CD4-positive, alpha-beta T cell treated with Interleukin-6 for 4 hours (primary cell): Measurements from ENCODE around the gene TMCC3.
"Not testable (repeated sequence)": the region's sequence is repeated elsewhere in the genome, so short reads cannot be mapped to it uniquely, and the experiment has no call there.

Experiments
- DNase-seq: peaks from one replicate; pipeline ENCODE4 v3.0.0-alpha.2; 2020; ENCODE audit warnings: mixed read lengths

Gene TMCC3

GRCh38 chr12:94597268-94597667 lies 53.1 kb downstream of the TMCC3 start:
- no peak for DNase-seq

DNA sequence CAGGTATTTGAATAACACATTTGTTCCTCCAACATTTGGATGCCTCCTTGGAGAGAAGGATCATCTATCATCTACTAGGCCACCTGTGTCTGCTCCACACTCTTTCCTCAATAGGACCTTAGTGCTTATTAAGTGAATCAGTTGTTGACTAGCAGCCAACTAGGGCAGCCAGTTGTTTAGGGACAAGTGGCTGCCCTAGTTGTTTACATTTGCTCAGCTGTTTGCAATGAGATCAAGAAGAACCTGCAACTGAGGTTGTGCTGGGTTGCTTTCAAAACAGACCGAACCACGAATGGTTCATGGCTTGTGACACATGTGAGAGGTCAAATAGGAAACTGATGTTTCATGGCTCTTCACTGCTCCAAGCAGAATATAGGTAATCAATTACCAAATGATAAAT lies 53.8 kb downstream of the TMCC3 start:
- no peak for DNase-seq

DNA sequence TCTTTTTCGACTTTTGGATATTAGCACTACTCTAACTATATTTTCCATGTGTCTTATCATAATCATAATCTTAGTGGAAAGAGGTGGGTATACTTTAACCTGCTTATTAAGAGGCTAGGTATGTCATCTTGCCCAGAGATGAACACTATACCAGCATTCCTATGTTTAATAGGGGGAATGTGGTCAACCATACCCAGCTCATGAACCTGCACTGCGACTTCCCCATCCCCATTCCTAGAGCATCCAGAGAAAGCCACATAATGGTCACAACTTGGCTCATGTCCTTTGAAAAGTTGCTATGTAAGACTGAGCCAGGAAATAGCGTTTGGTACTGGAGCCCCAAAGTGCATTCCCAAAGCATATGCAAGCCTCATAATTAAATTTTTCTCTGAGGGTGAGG lies 55.2 kb downstream of the TMCC3 start:
- no peak for DNase-seq

DNA sequence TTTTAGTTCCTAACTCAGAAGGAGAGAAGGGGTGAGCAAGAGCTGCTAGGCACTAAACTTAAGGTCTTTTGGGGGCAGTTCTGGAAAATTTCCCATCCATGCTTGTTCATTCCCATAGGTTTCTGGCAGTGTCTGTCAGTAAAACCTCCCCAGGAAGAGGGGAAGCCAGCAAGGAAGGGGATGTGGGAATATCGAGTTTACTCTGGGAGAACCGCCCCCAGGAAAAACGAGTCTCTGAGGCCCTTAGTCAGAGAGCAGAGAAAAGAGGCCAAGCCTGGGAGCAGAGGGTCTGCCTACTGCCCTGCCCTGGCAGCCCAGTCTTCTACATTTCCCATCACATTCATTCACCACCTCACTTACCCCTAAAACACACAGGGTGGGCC lies 55.9 kb downstream of the TMCC3 start:
- DNase-seq = no peak

DNA sequence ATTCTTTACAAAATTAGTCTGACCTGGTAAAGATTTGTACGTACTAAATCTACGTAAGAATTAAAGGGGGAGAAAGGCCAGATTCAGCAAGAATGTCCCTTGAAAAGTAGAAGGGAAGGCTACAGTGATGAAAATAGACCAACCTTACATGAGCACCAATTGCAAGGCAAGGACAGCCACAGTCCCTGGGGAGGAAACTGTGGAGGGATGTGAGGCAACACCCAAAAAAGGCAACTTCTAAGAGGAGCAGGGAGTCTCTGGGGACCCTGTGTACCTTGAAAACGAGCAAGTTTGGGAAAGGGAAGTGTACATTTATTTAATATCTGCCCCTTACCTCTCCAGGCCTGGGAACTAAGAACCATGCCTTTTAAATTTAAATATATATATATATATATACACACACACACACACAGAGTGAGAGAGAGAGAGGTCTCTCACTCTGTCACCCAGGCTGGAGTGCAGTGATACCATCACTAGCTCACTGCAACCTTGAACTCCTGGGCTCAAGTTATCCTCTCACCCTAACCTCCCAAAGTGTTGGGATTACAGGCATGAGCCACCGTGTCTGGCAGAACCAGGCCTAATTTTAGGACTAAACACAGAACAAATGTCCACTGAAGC lies 56.4 kb downstream of the TMCC3 start:
- DNase-seq = no peak

GRCh38 chr12:94592723-94593122 lies 57.6 kb downstream of the TMCC3 start:
- DNase-seq = not testable (repeated sequence)

- no peak for DNase-seq
Observed at GRCh38 chr12:94592080-94592479, 58.3 kb downstream of the TMCC3 start.

DNA sequence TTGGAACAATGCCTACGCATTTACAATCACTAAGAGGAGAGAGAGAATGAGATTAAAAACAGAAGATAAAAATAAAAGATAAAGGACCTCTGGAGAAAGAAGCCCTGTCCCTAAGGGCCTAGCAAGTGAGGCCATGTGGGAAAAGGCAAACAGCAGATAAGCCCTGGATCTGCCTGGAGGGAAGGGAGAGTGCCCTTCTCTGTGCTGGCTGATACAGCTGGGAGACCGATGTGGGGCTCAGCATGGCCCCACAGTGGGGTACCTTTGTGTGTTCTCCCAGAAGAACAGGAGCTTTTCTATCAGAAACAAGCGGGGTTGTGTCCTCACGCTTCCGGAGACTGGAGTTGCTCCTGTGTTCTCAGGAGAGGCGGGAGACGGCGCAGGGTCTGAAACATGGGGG lies 59.9 kb downstream of the TMCC3 start:
- DNase-seq = no peak

GRCh38 chr12:94589591-94590001 lies 60.8 kb downstream of the TMCC3 start:
- DNase-seq = no peak

GRCh38 chr12:94588346-94588745 lies 62.0 kb downstream of the TMCC3 start:
- DNase-seq = no peak

DNA sequence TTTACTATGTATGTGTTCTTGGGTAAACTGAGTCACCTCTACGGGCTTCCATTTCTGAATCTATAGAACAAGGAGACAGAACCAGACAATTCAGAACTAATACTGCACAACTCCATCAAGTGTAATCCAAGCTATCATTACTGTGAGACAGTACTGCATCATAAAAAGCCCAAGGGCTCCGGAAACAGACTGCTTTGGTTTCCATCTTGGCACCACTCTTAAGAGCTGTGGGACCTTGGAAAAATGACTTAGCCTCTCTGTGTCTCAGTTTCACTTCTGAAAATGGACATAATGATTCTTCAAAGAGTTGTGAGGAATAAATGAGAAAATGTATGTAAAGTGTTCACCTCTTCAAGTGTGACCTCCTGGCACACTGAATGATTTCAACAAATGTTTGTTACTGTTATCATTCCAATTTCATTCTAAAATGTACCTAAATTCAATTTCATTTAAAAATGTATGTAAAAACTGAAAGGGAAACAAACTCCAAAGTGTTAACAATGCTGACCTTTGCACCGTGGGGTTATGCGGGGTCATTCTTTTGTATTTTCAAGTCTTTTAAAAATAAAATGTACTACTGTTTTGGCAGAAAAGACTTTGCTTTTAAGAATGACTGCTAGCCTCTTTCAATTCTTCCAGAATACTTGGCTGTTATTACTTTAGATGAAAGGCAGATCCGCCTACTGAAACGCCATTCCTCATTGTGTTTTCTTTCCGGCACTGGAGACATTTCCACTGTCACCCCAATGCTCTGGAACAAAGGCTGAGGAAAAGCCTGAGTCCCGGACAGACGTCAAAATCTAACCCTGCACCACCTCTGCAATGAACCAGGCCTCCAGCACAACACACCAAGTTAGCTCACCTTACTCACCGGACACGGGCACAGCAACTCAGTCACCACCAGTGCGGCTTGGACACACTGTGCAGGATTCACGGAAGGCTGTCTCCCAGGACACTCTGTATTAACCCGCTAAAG lies 62.8 kb downstream of the TMCC3 start:
- no peak for DNase-seq

- DNase-seq = no peak
Observed at GRCh38 chr12:94586589-94587259, 63.6 kb downstream of the TMCC3 start.

DNA sequence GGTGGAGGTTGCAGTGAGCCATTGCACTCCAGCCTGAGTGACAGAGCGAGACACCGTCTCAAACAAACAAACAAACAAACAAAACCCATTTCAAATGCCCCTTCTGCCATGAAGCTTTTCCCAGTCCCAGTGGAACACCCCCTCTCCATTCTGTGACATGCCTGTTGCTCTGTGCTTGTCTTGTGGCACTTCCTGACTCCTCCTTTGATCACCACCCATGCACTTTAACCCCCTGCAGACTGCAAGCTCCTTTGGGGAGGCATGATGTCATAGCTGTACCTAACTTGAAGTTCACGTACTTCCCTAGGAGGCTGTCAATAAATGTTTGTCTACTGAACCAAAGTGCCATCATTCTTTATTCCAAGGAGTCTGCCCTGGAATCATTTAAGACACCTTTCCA lies 64.7 kb downstream of the TMCC3 start:
- no peak for DNase-seq

GRCh38 chr12:94584377-94584776 lies 66.0 kb downstream of the TMCC3 start:
- DNase-seq = no peak

DNA sequence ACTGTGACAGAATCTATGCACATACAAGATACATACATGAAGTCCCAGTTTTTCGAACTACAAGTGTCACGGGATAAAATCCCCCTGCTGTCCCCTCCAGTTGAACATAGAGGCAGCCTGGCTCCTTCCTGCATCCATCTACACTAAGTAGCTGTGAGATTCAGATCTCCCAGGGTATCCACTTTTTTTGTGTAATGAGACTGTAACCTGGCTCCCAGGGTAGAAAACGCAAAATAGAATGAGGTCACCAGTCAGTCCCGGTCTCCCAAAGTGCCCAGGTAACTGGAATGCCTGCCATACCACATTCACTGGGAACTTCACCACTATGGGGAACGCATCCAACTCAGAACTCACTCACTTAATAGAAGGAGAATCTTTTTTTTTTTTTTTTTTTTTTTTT lies 67.8 kb downstream of the TMCC3 start:
- no peak for DNase-seq

- no peak for DNase-seq
Observed at GRCh38 chr12:94575645-94576403, 74.5 kb downstream of the TMCC3 start.

DNA sequence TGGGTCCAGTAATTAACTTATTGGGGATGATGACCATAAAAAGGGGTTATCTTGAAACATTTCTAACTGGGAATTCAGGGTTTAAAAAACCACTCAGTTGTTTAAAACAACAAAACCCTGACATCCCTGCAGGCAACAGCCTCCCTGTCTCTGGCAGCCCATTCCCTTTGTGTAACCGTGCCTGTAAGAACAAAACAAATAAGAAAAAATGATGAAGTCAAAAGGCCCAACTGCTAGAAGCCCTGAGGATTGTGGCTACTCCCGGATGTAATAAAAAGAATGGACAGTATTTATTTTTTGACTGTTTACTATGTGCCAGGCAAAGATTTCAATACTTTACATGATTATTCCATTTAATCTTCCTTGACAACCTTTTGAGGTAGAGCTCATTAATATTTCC lies 75.3 kb downstream of the TMCC3 start:
- no peak for DNase-seq

DNA sequence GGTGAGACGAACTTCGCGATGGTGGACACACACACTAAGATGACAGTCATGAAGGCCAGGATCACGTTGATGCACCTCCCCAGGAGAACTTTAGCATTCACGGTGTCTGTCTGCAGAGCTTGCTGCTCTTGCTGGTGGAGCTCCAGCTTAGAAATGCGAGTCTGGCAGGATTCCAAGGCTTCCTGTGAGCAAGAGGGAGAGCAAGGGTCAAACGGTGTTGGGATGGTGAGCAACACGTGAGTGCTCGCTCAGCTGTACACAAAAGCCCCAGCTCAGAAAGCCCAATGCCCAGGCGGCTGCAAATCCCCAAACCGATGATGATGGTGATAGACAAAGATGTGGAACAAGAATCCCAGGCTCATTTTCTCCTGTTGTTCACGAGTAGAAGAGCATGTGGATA lies 78.8 kb downstream of the TMCC3 start:
- no peak for DNase-seq

GRCh38 chr12:94570161-94570560 lies 80.2 kb downstream of the TMCC3 start:
- DNase-seq = no peak

DNA sequence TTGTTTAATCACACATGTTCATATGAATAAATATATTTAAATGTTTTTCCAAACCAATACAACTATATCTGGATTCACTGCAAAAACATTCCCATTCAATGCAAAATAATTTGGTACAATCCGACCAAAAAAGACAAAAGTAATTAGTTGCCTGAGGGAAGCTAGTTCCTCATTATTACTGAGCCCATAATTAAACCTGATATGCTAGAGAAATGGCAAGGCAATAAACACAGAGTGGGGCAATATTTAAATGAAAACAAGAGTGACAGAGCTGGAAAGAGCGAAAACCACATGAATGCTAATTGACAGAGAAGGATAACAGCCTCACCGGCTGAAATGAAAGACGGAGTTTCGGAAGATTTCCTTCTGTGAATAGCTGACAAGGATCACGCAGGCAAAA lies 82.6 kb downstream of the TMCC3 start:
- DNase-seq = no peak

DNA sequence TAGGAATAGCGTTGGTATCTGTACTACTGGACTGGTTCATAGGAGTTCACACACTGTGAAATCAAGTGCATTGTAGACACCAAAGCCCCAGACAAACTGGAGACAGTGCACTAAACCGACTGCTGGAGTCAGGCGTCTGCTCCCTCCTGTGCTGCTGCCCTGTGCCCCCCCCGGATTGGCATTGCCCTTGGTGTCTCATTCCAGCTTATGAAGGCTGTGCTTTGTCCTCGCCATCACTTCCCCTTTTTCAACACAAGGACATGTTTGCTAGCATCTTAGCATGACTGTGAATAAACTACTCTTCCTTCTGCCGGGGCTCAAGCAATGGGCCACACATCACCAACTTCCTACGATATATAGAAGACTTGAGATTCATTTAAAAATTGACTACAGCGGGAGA lies 84.0 kb downstream of the TMCC3 start:
- DNase-seq = no peak

DNA sequence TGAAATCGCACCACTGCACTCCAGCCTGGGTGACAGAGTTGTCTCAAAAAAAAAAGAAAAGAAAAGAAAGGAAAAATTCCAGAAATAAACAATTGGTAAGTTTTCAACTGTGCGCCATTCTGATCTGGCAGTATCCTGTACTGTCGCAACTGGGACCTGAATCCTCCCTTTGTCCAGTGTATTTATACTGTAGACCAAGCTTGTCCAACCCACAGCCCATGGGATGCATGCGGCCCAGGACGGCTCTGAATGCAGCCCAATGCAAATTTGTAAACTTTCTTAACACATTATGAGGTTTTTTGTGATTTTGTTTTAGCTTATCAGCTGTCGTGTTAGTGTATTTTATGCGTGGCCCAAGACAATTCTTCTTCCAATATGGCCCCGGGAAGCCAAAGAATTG lies 84.7 kb downstream of the TMCC3 start:
- no peak for DNase-seq

DNA sequence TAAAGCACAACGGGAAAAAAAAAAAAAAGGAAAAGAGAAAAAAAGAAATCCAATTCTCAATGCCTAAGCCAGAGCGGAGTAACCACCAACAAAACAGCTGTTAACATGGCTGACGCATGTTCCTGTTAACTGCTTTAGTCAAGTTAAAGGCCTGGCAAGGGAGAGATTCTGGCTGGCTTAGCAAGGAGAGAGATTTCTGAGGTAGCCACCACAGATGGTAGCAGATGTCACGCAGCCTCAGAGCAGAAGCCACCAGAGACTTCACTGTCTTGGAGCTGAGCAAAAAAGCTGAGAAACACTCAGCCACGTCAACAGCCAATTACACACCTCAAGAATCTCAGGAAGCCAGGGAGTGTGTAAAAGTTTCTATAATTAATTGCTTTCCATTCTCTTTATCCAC lies 87.1 kb downstream of the TMCC3 start:
- no peak for DNase-seq
